ENCODE data around the gene MAFG. TPM values are rescaled to one million over a fixed set of nuclear protein-coding genes. Genes with fewer than 3 reads are reported as not detected.

The MAFG gene
- total RNA-seq, 1 donor from 2014 or later, result 8.1 TPM

- Histone ChIP-seq H3K27ac (no peak overlapping the region), H2AFZ (replicated peaks) (no peak overlapping the region), H3K79me2 (ENCODE audit: low read depth) (peaks cover 57% of the 10 kb centered on the region), H4K20me1 (ENCODE audit: low read depth) (peaks cover 22% of the 10 kb centered on the region), H3K9me3 (ENCODE audit: low read depth) (no peaks in the 10 kb centered on the region), H3F3A (ENCODE audit: low read depth) (peaks cover 30% of the 10 kb centered on the region), H3K9ac (no peak overlapping the region), H3K36me3 (peaks cover 12% of the 10 kb centered on the region), H3K4me1 (peaks cover 7% of the 10 kb centered on the region), H3K4me3 (no peak overlapping the region), H3K4me2 (no peak overlapping the region), H3K27me3 (no peaks in the 10 kb centered on the region)
- Mint-ChIP-seq H3K4me1 (peaks cover 16% of the 10 kb centered on the region), H3K9me3 (no peaks in the 10 kb centered on the region), H3K36me3 (peaks cover 24% of the 10 kb centered on the region), H3K27ac (no peak overlapping the region), H3K4me3 (peak overlapping the region; percentile 92), H3K27me3 (ENCODE audit: insufficient read depth, low read depth) (peaks cover 7% of the 10 kb centered on the region)
- DNase-seq (ENCODE audit: low spot score), result no peak
- TF ChIP-seq EZH2phosphoT487 (IDR thresholded peaks at IDR 0.05), result no peak
- TF ChIP-seq CTCF (IDR thresholded peaks at IDR 0.05), result no peak
- no peak for TF ChIP-seq EZH2 (IDR thresholded peaks at IDR 0.05)
Measured at GRCh38 chr17:81888105-81888987, 39.2 kb downstream of the MAFG start.

GRCh38 chr17:81885869-81886548 is 41.5 kb downstream of the MAFG start:
- Mint-ChIP-seq H3K4me3 (no peak overlapping the region), H3K27ac (no peak overlapping the region), H3K27me3 (ENCODE audit: insufficient read depth, low read depth) (peaks cover 5% of the 10 kb centered on the region), H3K36me3 (peaks cover 32% of the 10 kb centered on the region), H3K4me1 (peaks cover 16% of the 10 kb centered on the region), H3K9me3 (no peaks in the 10 kb centered on the region)
- no peak overlapping the region for H3K9ac ChIP-seq
- peaks cover 12% of the 10 kb centered on the region for H3K36me3 ChIP-seq
- H3K27ac ChIP-seq, result no peak overlapping the region
- H3K79me2 ChIP-seq (ENCODE audit: low read depth), result peaks cover 41% of the 10 kb centered on the region
- no peak overlapping the region for H3K4me3 ChIP-seq
- no peak for TF ChIP-seq CTCF (IDR thresholded peaks at IDR 0.05)
- no peak for TF ChIP-seq EZH2 (IDR thresholded peaks at IDR 0.05)
- no peak for TF ChIP-seq EZH2phosphoT487 (IDR thresholded peaks at IDR 0.05)
- H4K20me1 ChIP-seq (ENCODE audit: low read depth), result peaks cover 18% of the 10 kb centered on the region
- H3K9me3 ChIP-seq (ENCODE audit: low read depth), result no peaks in the 10 kb centered on the region
- H3F3A ChIP-seq (ENCODE audit: low read depth), result peaks cover 17% of the 10 kb centered on the region
- H3K4me2 ChIP-seq, result no peak overlapping the region
- H3K4me1 ChIP-seq, result peaks cover 7% of the 10 kb centered on the region
- no peak for DNase-seq (ENCODE audit: low spot score)
- H3K27me3 ChIP-seq, result no peaks in the 10 kb centered on the region
- no peak overlapping the region for H2AFZ ChIP-seq (replicated peaks)

- no peak overlapping the region for H3K27ac Mint-ChIP-seq
Measured at GRCh38 chr17:81885454-81885853, 42.1 kb downstream of the MAFG start.

More at GRCh38 chr17:81885454-81885853, 42.1 kb downstream of the MAFG start:
- DNase-seq (ENCODE audit: low spot score), result no peak
- H3K9me3 Mint-ChIP-seq, result no peaks in the 10 kb centered on the region
- H3K9me3 ChIP-seq (ENCODE audit: low read depth), result no peaks in the 10 kb centered on the region
- H2AFZ ChIP-seq (replicated peaks), result no peak overlapping the region
- H3K79me2 ChIP-seq (ENCODE audit: low read depth), result peaks cover 35% of the 10 kb centered on the region
- peaks cover 12% of the 10 kb centered on the region for H3K36me3 ChIP-seq
- peaks cover 16% of the 10 kb centered on the region for H3F3A ChIP-seq (ENCODE audit: low read depth)
- H3K4me3 ChIP-seq, result no peak overlapping the region
- peaks cover 7% of the 10 kb centered on the region for H3K4me1 ChIP-seq
- no peak overlapping the region for H3K9ac ChIP-seq
- H3K27me3 Mint-ChIP-seq (ENCODE audit: insufficient read depth, low read depth), result peaks cover 5% of the 10 kb centered on the region
- no peak overlapping the region for H3K27ac ChIP-seq
- H3K4me3 Mint-ChIP-seq, result no peak overlapping the region
- no peak for TF ChIP-seq CTCF (IDR thresholded peaks at IDR 0.05)
- no peak for TF ChIP-seq EZH2phosphoT487 (IDR thresholded peaks at IDR 0.05)
- no peak for TF ChIP-seq EZH2 (IDR thresholded peaks at IDR 0.05)
- peaks cover 32% of the 10 kb centered on the region for H3K36me3 Mint-ChIP-seq
- H3K4me2 ChIP-seq, result no peak overlapping the region
- peaks cover 14% of the 10 kb centered on the region for H4K20me1 ChIP-seq (ENCODE audit: low read depth)
- H3K27me3 ChIP-seq, result no peaks in the 10 kb centered on the region
- peaks cover 14% of the 10 kb centered on the region for H3K4me1 Mint-ChIP-seq
